Astrocyte of the spinal cord (primary cell): ENCODE measurements around the gene CCDC157.

Experiments used
- DNase-seq: peaks from one replicate; pipeline ENCODE4 v3.0.0; 2011; ENCODE audit warnings: low read depth, low spot score
- H3K4me3 ChIP-seq: 2 replicates; pipeline ENCODE4 v1.5.1; 2011; ENCODE audit warnings: low read depth, mild to moderate bottlenecking, low read length, moderate library complexity
- CTCF ChIP-seq: IDR thresholded peaks from 2 replicates; pipeline ENCODE4 v1.5.1; 2012; ENCODE audit warnings: low read depth, mild to moderate bottlenecking, low read length, inconsistent platforms
- in situ Hi-C: cut with HindIII; loops from 2 replicates; pipeline ENCODE4 v1.10.0; 2017; ENCODE audit warnings: low sequenced_read_pairs

The CCDC157 gene

GRCh38 chr22:30408388-30409102 is 51.7 kb downstream of the CCDC157 start:
- H3K4me3 ChIP-seq, result no peak overlapping the region
- peak; percentile 64 for DNase-seq
- TF ChIP-seq CTCF, result no peak
- in situ Hi-C loops, result no loop called here

GRCh38 chr22:30411780-30412179 is 55.0 kb downstream of the CCDC157 start:
- no peak for DNase-seq
- in situ Hi-C loops, result no loop called here

GRCh38 chr22:30413001-30413400 is 56.2 kb downstream of the CCDC157 start:
- in situ Hi-C loops, result no loop called here
- no peak overlapping the region for H3K4me3 ChIP-seq
- no peak for DNase-seq
- no peak for TF ChIP-seq CTCF

More at GRCh38 chr22:30411780-30412179, 55.0 kb downstream of the CCDC157 start:
- TF ChIP-seq CTCF, result no peak
- no peak overlapping the region for H3K4me3 ChIP-seq

GRCh38 chr22:30413745-30414524 is 57.1 kb downstream of the CCDC157 start:
- in situ Hi-C loops, result no loop called here
- no peak overlapping the region for H3K4me3 ChIP-seq
- no peak for TF ChIP-seq CTCF
- DNase-seq, result no peak

GRCh38 chr22:30414525-30415047 is 57.8 kb downstream of the CCDC157 start:
- no peak overlapping the region for H3K4me3 ChIP-seq
- DNase-seq, result no peak
- TF ChIP-seq CTCF, result no peak
- in situ Hi-C loops, result no loop called here

GRCh38 chr22:30416403-30416802 is 59.6 kb downstream of the CCDC157 start:
- no peak for TF ChIP-seq CTCF
- in situ Hi-C loops, result no loop called here
- DNase-seq, result peak; percentile 21

More at GRCh38 chr22:30416403-30416802, 59.6 kb downstream of the CCDC157 start:
- H3K4me3 ChIP-seq, result no peak overlapping the region
